Measurements from ENCODE around the gene DOCK2.
"Not testable (repeated sequence)": the region's sequence is repeated elsewhere in the genome, so short reads cannot be mapped to it uniquely, and the experiment has no call there.

The DOCK2 gene

DNA sequence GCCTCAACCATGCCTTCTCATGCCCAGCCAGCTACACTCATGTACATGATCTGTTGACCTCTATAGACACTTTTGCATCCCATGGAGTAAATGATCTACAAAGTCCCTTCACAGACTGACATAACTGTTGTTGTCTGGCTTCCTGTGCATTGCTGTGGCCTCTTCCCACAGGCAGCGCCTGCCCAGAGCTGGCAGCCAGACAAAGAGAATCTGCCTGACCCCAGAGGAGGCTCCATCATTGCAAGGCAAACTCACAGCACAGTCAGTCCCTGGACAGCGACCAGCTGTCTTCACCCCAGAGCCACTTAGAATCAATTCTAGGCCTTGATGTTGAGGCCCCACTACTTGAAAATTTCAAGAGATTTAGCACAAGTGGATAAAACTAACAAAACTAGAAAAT, 277.7 kb downstream of the DOCK2 start:
- DNase-seq = no peak

DNA sequence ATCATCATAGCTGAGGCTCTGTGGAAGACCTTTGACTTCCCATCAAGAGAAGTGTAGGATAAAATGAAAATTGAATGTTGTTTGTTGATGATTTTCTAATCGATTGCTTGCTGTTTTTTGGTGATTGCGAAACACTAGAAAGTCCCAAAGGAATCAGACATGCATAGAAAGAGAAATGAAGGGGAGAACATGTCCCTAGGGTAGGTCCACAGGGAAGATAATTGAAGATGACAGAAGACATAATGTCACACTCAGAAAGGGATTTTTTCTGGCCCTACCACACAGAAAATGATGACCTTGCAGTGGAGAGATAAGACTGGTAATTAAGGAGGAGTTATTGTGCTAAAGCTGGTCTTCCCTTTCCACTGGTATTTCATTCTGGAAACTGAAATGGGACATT, 280.4 kb downstream of the DOCK2 start:
- no peak for DNase-seq

DNA sequence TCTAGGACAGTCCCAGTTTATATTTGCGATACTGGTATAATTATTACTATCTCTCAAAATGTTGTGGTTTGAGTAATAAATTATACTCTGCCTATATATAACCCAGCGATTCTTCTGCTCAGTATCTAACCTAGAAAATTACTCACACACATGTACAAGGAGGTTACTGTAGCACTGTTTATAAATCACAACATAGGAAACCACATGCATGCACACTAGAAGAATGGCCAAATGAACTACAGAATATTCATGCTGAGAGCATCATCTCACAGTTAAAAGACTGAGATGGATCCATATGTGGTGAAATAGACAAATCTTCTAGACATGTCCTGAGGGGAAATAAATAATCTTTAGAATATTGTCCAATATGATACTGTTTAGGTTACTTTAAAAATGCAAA, 281.2 kb downstream of the DOCK2 start:
- DNase-seq = no peak

DNA sequence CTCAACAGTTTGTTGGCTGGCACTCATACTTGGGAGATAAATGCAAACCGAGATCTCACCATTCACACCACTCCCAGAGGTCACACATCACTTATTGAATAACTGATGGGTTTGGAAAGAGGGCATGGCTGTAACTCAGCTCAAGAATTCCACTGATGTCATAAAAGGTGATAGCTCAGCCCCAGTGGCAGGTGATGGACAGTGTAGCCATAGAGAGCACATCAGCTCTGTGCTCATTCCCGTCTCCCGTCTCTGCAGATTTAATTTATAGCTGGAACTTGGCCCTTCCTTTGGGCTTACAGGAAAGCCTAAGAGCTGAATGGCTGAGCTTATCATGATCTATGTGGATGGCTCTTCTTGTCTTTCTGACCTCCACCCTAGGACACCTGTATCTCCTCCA, 283.4 kb downstream of the DOCK2 start:
- DNase-seq = no peak

- DNase-seq = no peak
Observed at GRCh38 chr5:169921384-169921783, 284.3 kb downstream of the DOCK2 start.

- DNase-seq = no peak
Observed at GRCh38 chr5:169921949-169922348, 284.9 kb downstream of the DOCK2 start.

GRCh38 chr5:169922474-169922873, 285.4 kb downstream of the DOCK2 start:
- DNase-seq = no peak

DNA sequence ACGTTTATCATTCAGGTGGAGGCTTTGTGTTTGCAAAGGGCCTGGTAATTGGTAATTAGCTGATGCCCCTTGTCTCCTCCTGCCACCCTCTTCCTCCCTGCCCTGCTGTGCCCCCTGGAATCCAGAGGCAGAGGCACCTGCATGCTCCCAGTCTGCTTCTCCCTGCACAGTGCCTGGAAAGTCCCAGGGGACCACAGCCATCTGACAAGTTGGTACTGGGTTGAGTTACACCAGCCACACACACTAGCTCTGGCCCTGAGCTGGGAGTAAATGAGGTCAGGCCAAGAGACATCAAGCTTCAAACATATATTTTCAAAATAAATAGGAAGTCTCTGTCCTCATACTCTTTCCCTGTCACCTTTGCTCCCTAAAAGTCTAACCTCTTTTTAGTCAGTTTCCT, 286.9 kb downstream of the DOCK2 start:
- no peak for DNase-seq

- DNase-seq = no peak
Observed at GRCh38 chr5:169933127-169933526, 296.1 kb downstream of the DOCK2 start.

GRCh38 chr5:169933616-169934015, 296.5 kb downstream of the DOCK2 start:
- DNase-seq = no peak

GRCh38 chr5:169934990-169935389, 297.9 kb downstream of the DOCK2 start:
- no peak for DNase-seq

DNA sequence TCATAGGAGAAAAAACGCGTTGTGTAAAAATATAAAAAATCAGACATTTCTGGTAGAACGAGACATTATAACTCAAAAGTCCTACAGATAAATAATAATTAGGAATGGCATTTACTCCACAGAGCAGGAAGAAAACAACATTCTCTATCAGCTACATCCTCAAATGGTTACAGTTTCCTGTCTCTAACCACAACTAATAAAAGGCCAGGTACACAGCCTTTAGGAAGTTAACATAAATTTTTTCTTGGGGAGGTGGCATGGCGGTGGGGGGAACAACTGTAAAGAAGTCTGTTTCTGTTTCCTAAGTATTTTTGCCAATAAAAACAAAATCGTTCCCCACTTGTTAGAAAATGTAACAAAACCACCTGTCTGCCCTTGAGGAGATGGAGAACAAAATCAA, 298.7 kb downstream of the DOCK2 start:
- no peak for DNase-seq

DNA sequence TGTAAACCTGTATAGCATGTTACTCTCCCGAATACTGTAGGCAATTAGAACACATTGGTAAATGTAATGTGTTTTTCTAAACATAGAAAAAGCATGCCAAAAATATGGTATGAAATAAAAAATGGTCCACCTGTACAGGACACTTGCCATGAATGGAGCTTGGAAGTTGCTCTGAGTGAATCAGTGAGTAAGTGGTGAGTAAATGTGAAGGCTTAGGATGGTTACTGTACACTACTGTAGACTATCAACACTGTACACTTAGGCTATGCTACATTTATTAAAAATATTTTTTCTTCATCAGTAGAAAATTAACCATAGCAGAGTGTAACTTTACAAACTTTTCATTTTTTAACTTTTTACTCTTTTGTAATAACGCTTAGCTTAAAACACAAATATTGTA, 301.4 kb downstream of the DOCK2 start:
- DNase-seq = no peak

DNA sequence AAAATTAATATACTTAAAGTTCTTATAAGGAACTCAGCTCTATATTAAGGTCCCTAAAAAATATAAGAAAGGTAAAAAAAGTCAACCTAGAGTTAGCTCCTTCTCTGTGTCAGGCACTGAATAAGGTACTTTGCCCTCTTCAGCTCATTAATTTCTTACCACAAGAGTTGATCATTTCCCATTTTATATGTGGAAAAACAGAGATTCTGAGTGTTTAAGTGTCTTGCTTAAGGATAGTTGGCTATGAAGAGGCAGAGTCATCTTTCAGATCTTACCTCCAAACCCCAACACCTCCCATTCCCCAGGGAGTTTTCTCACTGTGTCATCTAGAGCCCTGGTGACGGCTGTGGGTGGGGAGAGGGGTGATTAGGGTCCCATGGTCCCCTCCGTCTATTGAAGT, 302.7 kb downstream of the DOCK2 start:
- no peak for DNase-seq

DNA sequence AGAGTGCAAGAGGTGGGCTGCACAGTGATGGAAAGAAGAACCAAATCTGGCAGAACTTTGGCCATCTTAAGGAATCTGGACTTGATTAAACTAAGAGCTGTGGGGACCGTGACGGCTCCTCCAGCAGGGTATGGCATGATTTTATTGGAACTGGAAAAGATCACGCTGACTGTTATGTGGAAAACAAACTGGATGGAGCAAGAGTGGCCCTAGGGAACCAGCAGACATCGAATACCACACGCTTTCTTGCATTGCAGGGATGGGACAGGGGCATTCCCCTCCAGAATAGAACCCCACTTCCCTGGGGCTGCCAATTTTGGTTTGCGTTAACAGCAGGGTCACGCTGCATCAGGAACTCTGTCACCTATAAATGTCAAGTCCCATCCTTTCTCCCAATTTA, 304.5 kb downstream of the DOCK2 start:
- DNase-seq = no peak

DNA sequence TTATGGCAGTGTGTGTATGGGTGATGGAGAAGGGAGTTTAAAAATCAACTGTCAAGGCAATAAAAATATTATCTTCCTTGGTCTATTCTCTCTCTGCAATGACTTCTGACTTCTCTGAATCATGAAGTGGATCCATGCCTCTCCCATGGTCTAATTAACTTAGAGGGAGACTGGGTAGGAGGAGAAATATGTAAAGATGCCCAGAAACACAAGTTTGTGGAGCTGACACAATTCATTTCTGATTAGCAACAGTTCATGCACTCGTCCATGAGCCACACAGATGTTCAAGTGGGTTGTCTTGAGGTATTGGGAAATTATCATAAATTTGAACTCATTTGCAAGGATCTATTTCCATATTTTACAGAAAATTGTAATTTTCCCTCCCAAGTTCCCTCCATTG, 305.1 kb downstream of the DOCK2 start:
- DNase-seq = no peak

GRCh38 chr5:169943026-169943425, 306.0 kb downstream of the DOCK2 start:
- DNase-seq = no peak

- DNase-seq = no peak
Observed at GRCh38 chr5:169944115-169944514, 307.0 kb downstream of the DOCK2 start.

DNA sequence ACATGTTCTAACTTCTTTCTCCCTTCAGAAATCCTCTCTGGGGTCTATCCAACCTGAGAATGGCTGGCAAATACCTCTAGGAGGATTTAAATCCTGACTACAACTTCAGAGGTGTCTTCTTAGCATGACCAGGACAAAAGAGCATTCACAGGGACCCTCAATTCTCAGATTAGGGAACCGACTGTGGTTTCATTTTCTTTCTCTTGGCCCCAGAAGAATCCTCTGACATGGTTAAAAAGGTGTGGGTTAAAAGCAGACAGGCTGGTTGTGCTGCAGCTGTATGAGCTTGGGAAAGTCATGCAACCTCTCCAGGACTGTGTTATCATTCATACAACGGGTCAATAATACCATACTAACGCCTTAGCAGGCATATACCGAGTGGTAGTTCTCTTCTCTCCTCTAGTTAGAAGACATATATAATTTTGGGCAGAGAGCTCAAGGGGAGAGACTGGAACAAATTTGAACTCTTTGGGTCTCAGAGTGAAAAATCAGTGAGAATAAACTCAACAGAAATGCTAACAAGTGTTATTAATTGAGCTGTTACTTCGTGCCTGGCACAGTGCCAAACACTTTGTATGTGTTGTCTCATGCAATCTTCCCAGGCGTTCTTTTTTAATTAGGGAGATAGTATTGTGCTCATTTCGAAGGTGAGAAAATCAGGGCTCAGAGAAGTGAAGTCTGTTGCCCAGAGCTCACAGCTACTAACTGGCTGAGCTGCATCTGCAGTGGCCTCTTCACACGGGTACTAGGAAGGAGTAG, 308.0 kb downstream of the DOCK2 start:
- DNase-seq = no peak

DNA sequence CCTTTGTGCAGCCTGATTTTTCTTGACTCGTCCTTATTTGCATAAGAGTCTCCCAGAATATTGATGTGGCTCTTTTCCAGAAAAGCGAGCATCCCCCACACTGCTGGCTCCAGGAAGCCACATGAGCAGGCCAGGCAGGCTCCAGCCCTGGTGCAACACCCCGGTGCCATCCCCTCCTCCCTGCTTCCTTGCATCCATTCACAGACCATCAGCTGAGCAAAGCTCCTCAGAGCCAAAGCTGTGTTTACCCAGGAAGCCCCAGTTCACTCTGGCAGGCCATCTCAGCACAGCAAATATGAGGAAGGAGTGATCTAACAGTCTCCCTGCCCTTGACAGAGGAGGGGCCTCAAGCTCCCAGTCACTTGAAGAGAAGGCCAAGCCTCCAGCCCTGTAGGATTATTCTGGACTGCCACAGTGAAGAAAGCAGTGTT, 308.8 kb downstream of the DOCK2 start:
- DNase-seq = no peak

- DNase-seq = no peak
Observed at GRCh38 chr5:169946743-169947295, 309.7 kb downstream of the DOCK2 start.

GRCh38 chr5:169950333-169950732, 313.3 kb downstream of the DOCK2 start:
- no peak for DNase-seq

- DNase-seq = not testable (repeated sequence)
Observed at GRCh38 chr5:169953196-169953595, 316.1 kb downstream of the DOCK2 start.

- no peak for DNase-seq
Observed at GRCh38 chr5:169954786-169955185, 317.7 kb downstream of the DOCK2 start.

- no peak for DNase-seq
Observed at GRCh38 chr5:169956126-169956525, 319.1 kb downstream of the DOCK2 start.

Data from DMS153 (cell line).